GM18526 (cell line): ENCODE results near the gene POP4.

Source experiments
- POLR2A ChIP-seq: IDR thresholded peaks from 3 replicates; pipeline ENCODE4 v1.6.1; 2011; ENCODE audit not compliant: insufficient read length; ENCODE audit errors: extremely low read depth

Gene POP4

GRCh38 chr19:29571181-29571580 lies 34.9 kb upstream of the POP4 start:
- no peak for TF ChIP-seq POLR2A

DNA sequence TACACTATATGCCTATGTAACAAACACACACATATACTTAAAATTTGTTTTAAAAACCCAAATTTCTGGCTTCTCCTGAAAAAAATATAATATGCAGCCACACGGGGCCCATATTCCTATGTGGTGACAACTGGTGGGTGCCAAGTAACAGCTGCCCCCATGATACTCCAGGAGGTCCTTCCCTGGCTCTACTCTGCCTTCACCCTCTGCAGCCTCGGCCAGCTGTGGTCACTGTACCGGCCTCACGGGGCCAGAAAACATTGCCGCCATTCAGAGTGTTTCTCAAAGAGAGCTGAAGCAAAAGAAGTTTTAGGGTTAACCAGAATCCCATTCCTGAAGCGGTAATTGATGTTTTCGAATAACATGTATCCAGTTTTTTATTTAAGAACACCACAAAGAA lies 32.6 kb upstream of the POP4 start:
- TF ChIP-seq POLR2A, result no peak

DNA sequence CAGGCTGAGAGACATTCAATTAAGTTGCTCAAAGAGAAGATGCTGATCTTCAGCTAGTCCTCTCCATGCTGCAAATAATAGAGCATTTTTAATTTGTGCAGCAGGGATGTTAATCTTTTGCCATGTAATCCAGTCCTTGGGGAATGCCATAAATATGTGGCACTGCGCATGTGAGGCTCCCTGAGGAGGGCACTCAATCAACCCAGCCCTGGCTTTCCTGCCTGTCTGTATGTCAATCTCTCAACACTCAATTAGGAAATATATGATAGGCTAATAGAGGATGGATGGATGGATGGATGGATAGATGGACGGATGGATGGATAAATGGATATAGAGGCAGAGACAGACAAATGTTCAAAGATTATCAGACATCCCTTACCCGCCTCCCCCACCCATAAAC lies 31.6 kb upstream of the POP4 start:
- no peak for TF ChIP-seq POLR2A

- no peak for TF ChIP-seq POLR2A
These were observed 30.0 kb upstream of the POP4 start for GRCh38 chr19:29576046-29576606.

DNA sequence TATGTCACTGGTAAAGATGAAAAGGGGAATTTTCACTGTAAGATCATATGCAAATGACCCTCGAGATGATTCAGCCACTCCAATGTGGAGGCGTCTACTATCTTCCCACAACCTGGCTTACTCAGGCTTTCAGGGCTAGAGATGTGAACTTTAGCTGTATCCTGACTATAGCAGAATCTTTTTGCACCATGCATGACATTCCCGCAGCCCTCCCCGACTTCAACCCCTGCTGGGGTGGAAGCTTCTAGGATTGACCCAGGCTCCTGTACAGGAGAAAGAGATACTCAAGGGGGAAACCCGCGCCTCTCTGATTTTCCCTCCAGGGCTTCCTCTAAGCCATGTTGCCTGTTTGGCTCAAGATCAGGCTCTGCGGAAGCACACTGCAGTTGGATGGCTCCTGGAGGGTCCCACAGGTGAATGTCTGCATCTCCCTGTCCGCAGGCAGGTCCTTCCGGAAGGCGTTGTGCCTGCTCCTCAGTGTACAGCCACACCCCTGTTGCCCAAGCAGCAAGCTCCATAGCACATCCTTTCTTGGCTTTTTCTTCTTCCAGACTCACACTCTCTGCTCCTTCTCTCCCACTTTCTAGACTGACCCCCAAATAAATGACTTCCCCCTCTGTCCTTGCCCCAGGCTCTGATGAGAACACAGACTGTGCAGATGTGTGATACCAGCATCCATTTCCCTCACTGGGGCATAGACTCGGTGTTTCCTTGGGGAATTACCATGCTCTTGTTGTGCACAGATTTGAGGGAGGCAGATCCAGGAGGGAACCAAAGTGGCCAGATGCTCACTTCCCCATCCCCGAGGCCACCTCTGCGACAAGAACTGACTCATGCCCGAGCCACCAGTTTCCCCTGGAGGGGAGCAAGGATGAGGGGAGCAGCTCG lies 29.1 kb upstream of the POP4 start:
- TF ChIP-seq POLR2A, result no peak

DNA sequence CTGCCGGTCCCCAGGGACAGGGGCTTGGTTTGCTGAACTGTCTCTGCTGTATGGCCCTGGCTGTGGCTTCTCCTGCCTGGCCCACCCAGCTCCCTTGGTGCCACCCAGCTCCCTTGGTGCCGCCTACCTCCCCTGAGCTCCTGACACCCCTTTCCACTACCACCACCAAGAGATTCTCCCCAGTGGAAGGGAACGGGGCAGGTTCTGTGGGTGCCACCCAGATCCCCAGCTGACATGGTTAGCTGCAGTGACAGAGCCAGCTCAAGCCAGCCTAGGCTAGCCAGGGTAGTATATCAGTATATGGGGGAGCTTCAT lies 28.5 kb upstream of the POP4 start:
- TF ChIP-seq POLR2A, result no peak

- TF ChIP-seq POLR2A, result no peak
These were observed 27.7 kb upstream of the POP4 start for GRCh38 chr19:29578349-29578748.

- TF ChIP-seq POLR2A, result no peak
These were observed 26.7 kb upstream of the POP4 start for GRCh38 chr19:29579308-29579910.

- no peak for TF ChIP-seq POLR2A
These were observed 24.7 kb upstream of the POP4 start for GRCh38 chr19:29581398-29581797.

GRCh38 chr19:29583196-29583999 lies 22.7 kb upstream of the POP4 start:
- no peak for TF ChIP-seq POLR2A

- no peak for TF ChIP-seq POLR2A
These were observed 19.7 kb upstream of the POP4 start for GRCh38 chr19:29586401-29586800.

DNA sequence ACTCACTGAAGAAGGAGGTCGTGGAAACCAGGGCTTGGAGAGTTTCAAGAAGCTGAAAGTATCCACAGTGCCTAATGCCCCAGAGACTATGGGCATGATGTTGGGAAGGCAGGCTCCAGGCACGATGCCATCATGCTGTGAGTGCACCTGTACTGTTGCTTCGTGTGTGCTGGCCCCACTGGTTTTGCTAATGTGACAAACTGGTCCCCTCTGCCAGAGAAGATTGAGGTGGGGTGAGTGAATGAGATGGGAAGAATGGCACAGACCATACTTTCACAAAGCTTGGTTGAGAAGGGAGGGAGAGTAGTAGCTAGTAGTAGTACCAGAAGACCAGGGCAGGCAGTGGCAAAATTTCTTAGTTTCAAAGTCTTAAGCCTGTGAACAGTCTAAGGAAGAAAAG lies 19.0 kb upstream of the POP4 start:
- TF ChIP-seq POLR2A, result no peak

DNA sequence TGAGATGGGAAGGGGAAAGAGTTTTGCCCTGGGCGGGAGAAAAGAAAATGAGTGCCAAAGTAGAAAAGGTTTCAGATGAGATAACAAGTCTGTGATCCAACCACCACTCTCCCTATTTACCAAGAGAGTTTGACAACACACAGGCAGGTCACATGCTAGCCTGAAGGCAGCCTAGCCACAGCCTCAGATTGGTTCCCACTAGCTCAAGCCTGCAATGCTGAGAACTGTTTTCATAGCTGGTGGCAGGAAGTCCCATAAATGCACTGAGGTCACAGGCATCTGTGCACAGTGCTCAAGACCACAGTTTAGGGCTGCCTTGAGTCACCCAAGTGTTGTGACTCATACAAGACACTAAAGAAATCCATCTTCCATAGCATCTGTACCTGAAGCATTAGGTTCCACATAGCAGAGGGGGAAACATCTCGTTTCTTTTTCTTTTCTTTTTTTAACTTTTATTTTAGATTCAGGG lies 18.5 kb upstream of the POP4 start:
- no peak for TF ChIP-seq POLR2A

DNA sequence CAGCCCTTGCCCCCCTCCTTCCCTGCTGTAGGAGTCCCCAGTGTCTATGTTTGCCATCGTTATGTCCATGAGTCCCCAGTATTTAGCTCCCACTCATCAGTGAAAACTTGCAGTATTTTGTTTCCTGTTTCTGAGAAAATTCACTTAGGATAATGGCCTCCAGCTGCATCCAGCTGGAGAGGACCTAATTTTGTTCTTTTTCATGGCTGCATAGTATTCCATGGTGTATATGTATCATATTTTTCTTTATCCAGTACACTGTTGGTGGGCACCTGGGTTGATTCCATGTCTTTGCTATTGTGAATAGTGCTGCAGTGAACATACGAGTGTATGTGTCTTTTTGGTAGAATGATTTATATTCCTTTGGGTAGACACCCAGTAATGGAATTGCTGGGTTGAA lies 18.0 kb upstream of the POP4 start:
- TF ChIP-seq POLR2A, result no peak

DNA sequence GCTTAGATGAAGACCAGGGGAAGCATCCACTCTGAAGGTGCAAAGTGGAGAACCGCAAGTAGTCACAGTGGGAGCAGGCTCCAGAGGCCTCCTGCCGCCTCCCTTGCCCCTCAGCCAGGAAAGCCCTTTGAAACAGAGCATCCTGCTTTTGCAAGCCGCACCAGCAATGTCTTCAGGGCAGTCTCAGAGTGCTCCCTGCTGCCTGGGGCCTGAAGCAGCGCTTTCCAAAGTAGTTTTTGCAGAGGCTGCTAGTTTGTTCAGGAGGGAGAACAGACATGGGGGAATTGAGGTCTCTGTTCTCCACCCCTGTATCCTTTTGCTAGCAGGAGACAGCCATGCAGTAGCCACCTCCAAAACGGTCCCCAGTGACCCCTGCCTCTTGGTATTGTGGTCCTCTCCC lies 15.8 kb upstream of the POP4 start:
- TF ChIP-seq POLR2A, result no peak

- TF ChIP-seq POLR2A, result no peak
These were observed 14.4 kb upstream of the POP4 start for GRCh38 chr19:29591670-29592069.
